Measurements from ENCODE around the gene GRIP1. TPM values are rescaled to one million over a fixed set of nuclear protein-coding genes. Genes with fewer than 3 reads are reported as not detected.

GRIP1 gene
- total RNA-seq, 1 experiment from 2014 or later: 22.5 TPM

DNA sequence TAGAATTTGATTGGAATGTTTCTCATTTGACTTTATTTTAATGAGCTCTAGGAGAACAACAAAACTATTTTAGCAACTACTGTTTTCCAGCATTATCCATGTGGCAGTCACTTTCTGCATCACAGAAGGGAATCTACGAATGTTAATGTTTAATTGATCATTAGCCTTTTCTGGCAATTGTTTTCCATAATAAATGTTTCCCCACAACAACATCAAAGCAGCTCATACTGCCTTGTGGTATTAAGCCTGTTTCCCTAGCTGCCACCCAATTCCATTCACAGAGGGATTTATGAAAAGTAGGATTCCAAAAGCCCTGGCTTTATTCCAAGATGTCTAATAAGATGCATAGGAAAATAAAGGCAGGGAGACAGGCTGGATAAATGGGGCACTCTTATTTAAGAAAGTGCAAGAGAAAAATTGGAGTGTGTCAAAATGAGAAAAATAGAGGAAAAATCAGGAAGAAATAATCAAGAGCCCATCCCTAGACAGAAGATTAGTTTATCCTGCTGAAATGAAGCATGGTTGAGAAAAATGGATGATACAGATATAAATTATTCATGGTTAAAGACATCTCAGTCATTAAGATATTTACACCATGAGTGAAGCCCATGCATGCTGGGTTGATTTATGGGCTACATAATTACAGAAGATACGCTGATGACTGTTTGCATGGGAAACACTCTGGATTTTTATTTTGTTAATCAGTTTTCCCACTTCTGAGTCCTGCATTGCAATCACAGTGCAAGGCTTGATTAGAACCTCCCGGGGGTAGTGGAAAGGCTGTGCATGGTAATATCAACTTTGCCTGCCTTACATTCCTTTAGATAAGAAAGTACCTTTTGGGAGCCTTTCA lies 196.3 kb downstream of the GRIP1 start (continued):
- TF ChIP-seq, protein P1, sequence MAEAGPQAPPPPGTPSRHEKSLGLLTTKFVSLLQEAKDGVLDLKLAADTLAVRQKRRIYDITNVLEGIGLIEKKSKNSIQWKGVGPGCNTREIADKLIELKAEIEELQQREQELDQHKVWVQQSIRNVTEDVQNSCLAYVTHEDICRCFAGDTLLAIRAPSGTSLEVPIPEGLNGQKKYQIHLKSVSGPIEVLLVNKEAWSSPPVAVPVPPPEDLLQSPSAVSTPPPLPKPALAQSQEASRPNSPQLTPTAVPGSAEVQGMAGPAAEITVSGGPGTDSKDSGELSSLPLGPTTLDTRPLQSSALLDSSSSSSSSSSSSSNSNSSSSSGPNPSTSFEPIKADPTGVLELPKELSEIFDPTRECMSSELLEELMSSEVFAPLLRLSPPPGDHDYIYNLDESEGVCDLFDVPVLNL (CRISPR knock-in tag; IDR thresholded peaks at IDR 0.05; ENCODE audit: borderline replicate concordance, low read depth): no peak
- TF ChIP-seq ZNF121 (CRISPR knock-in tag; IDR thresholded peaks at IDR 0.05) (no peak), ZNF219 (CRISPR knock-in tag; IDR thresholded peaks at IDR 0.05; ENCODE audit: borderline replicate concordance) (no peak), ZNF396 (CRISPR knock-in tag; IDR thresholded peaks at IDR 0.05; ENCODE audit: borderline replicate concordance) (no peak)
- TF ChIP-seq, protein P2, sequence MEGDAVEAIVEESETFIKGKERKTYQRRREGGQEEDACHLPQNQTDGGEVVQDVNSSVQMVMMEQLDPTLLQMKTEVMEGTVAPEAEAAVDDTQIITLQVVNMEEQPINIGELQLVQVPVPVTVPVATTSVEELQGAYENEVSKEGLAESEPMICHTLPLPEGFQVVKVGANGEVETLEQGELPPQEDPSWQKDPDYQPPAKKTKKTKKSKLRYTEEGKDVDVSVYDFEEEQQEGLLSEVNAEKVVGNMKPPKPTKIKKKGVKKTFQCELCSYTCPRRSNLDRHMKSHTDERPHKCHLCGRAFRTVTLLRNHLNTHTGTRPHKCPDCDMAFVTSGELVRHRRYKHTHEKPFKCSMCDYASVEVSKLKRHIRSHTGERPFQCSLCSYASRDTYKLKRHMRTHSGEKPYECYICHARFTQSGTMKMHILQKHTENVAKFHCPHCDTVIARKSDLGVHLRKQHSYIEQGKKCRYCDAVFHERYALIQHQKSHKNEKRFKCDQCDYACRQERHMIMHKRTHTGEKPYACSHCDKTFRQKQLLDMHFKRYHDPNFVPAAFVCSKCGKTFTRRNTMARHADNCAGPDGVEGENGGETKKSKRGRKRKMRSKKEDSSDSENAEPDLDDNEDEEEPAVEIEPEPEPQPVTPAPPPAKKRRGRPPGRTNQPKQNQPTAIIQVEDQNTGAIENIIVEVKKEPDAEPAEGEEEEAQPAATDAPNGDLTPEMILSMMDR (IDR thresholded peaks at IDR 0.05): no peak

DNA sequence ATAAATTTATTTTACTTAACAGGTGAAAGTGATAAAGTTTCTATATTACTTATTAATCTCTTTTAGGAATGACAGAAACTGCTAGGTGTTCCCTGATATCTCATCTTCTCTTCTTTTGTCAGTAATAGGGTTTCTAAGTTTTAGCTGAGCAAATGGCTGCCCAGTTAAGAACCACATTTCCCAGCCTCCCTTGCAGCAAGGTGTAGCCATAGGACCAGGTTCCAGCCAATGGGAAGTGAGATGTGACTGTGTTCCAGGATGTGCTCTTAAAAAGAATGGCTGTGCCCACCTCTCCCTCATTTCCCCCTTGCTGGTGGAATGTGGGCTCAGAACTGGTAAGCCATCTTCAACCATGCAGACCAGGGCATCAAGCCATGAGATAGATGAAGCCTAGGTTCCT lies 210.9 kb downstream of the GRIP1 start:
- TF ChIP-seq NFYB (CRISPR knock-in tag; conservative IDR thresholded peaks at IDR 0.05; ENCODE audit: low read depth) (peak; percentile 46), ZNF219 (CRISPR knock-in tag; IDR thresholded peaks at IDR 0.05; ENCODE audit: borderline replicate concordance) (no peak), GTF2I (CRISPR knock-in tag; conservative IDR thresholded peaks at IDR 0.05) (no peak), PRRX2 (CRISPR knock-in tag; IDR thresholded peaks at IDR 0.05) (no peak)
- TF ChIP-seq, protein P3, sequence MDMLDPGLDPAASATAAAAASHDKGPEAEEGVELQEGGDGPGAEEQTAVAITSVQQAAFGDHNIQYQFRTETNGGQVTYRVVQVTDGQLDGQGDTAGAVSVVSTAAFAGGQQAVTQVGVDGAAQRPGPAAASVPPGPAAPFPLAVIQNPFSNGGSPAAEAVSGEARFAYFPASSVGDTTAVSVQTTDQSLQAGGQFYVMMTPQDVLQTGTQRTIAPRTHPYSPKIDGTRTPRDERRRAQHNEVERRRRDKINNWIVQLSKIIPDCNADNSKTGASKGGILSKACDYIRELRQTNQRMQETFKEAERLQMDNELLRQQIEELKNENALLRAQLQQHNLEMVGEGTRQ (CRISPR knock-in tag; IDR thresholded peaks at IDR 0.05): peak; percentile 27; the same call in 1 of the 2 replicates
- no peaks in the 10 kb centered on the region; the same call in 1 of the 2 replicates for H3K36me3 Mint-ChIP-seq
- H3K27ac Mint-ChIP-seq: no peak overlapping the region
- no peak overlapping the region for H3K4me3 Mint-ChIP-seq
- CTCF ChIA-PET: no interaction called here
- ATAC-seq (peak; percentile 83), DNase-seq (ENCODE audit: low spot score) (no peak)
- POLR2A ChIA-PET: no interaction called here
- H3K4me1 Mint-ChIP-seq: no peaks in the 10 kb centered on the region
- H3K9me3 Mint-ChIP-seq: peaks cover 27% of the 10 kb centered on the region
- H3K27me3 Mint-ChIP-seq (ENCODE audit: low read depth): no peaks in the 10 kb centered on the region; the same call in 1 of the 2 replicates

DNA sequence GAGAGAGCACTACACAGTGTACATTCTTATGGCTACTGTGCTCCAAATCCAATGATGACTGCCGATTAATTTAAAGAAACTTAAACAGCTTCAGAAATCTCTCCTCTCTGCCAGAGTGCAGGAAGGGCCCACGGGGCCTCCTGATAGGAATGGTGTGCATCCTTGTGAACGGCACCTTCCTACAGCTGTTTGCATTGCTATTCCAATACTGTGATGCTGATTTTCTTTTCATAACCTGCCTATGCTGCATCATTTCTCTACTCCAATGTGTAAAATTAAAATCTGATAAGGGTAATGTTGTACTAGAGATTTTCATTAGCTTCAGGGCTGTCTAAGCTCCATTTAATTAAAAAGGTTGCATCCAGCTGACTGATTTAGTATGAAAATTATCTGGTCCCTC lies 217.5 kb downstream of the GRIP1 start:
- Mint-ChIP-seq H3K36me3 (no peaks in the 10 kb centered on the region), H3K4me3 (no peak overlapping the region), H3K27ac (no peak overlapping the region), H3K9me3 (no peaks in the 10 kb centered on the region), H3K4me1 (peaks cover 6% of the 10 kb centered on the region; the same call in 1 of the 2 replicates), H3K27me3 (ENCODE audit: low read depth) (no peaks in the 10 kb centered on the region)
- CTCF ChIA-PET: no interaction called here
- ATAC-seq: no peak
- no peak for DNase-seq (ENCODE audit: low spot score)
- POLR2A ChIA-PET: no interaction called here
- TF ChIP-seq TCF7 (CRISPR knock-in tag; IDR thresholded peaks at IDR 0.05; ENCODE audit: low read depth) (no peak), NFYB (CRISPR knock-in tag; conservative IDR thresholded peaks at IDR 0.05; ENCODE audit: low read depth) (no peak), IRF2 (CRISPR knock-in tag; IDR thresholded peaks at IDR 0.05; ENCODE audit: borderline replicate concordance, low read depth) (no peak), TP53 (CRISPR knock-in tag; IDR thresholded peaks at IDR 0.05) (no peak), ZNF423 (CRISPR knock-in tag; IDR thresholded peaks at IDR 0.05) (no peak), ZBTB21 (CRISPR knock-in tag; IDR thresholded peaks at IDR 0.05; ENCODE audit: borderline replicate concordance) (no peak), SMAD3 (CRISPR knock-in tag; IDR thresholded peaks at IDR 0.05; ENCODE audit: borderline replicate concordance) (no peak)
- TF ChIP-seq, protein P4, sequence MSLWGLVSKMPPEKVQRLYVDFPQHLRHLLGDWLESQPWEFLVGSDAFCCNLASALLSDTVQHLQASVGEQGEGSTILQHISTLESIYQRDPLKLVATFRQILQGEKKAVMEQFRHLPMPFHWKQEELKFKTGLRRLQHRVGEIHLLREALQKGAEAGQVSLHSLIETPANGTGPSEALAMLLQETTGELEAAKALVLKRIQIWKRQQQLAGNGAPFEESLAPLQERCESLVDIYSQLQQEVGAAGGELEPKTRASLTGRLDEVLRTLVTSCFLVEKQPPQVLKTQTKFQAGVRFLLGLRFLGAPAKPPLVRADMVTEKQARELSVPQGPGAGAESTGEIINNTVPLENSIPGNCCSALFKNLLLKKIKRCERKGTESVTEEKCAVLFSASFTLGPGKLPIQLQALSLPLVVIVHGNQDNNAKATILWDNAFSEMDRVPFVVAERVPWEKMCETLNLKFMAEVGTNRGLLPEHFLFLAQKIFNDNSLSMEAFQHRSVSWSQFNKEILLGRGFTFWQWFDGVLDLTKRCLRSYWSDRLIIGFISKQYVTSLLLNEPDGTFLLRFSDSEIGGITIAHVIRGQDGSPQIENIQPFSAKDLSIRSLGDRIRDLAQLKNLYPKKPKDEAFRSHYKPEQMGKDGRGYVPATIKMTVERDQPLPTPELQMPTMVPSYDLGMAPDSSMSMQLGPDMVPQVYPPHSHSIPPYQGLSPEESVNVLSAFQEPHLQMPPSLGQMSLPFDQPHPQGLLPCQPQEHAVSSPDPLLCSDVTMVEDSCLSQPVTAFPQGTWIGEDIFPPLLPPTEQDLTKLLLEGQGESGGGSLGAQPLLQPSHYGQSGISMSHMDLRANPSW (CRISPR knock-in tag; conservative IDR thresholded peaks at IDR 0.05; ENCODE audit: low read depth): no peak
- TF ChIP-seq, protein P5, sequence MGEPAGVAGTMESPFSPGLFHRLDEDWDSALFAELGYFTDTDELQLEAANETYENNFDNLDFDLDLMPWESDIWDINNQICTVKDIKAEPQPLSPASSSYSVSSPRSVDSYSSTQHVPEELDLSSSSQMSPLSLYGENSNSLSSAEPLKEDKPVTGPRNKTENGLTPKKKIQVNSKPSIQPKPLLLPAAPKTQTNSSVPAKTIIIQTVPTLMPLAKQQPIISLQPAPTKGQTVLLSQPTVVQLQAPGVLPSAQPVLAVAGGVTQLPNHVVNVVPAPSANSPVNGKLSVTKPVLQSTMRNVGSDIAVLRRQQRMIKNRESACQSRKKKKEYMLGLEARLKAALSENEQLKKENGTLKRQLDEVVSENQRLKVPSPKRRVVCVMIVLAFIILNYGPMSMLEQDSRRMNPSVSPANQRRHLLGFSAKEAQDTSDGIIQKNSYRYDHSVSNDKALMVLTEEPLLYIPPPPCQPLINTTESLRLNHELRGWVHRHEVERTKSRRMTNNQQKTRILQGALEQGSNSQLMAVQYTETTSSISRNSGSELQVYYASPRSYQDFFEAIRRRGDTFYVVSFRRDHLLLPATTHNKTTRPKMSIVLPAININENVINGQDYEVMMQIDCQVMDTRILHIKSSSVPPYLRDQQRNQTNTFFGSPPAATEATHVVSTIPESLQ (CRISPR knock-in tag; IDR thresholded peaks at IDR 0.05): no peak
- TF ChIP-seq, protein P6, sequence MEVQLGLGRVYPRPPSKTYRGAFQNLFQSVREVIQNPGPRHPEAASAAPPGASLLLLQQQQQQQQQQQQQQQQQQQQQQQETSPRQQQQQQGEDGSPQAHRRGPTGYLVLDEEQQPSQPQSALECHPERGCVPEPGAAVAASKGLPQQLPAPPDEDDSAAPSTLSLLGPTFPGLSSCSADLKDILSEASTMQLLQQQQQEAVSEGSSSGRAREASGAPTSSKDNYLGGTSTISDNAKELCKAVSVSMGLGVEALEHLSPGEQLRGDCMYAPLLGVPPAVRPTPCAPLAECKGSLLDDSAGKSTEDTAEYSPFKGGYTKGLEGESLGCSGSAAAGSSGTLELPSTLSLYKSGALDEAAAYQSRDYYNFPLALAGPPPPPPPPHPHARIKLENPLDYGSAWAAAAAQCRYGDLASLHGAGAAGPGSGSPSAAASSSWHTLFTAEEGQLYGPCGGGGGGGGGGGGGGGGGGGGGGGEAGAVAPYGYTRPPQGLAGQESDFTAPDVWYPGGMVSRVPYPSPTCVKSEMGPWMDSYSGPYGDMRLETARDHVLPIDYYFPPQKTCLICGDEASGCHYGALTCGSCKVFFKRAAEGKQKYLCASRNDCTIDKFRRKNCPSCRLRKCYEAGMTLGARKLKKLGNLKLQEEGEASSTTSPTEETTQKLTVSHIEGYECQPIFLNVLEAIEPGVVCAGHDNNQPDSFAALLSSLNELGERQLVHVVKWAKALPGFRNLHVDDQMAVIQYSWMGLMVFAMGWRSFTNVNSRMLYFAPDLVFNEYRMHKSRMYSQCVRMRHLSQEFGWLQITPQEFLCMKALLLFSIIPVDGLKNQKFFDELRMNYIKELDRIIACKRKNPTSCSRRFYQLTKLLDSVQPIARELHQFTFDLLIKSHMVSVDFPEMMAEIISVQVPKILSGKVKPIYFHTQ (CRISPR knock-in tag; IDR thresholded peaks at IDR 0.05): no peak
- TF ChIP-seq, protein P7, sequence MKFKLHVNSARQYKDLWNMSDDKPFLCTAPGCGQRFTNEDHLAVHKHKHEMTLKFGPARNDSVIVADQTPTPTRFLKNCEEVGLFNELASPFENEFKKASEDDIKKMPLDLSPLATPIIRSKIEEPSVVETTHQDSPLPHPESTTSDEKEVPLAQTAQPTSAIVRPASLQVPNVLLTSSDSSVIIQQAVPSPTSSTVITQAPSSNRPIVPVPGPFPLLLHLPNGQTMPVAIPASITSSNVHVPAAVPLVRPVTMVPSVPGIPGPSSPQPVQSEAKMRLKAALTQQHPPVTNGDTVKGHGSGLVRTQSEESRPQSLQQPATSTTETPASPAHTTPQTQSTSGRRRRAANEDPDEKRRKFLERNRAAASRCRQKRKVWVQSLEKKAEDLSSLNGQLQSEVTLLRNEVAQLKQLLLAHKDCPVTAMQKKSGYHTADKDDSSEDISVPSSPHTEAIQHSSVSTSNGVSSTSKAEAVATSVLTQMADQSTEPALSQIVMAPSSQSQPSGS (CRISPR knock-in tag; IDR thresholded peaks at IDR 0.05; ENCODE audit: borderline replicate concordance, low read depth): no peak

Data from WTC11 (cell line).